Kidney (tissue), 14 donors: Measurements from ENCODE around the gene WRAP73. TPM values are rescaled to one million over a fixed set of nuclear protein-coding genes. Genes with fewer than 3 reads are reported as not detected.
A peak's percentile ranks its signal among the peaks of the same experiment; 100 is the strongest.

ENCODE experiments used
- DNase-seq, 5 donors: peaks; one replicate each; pipeline ENCODE4 v3.0.0-alpha.2; 2013 to 2020
- FAIRE-seq: peaks from 2 replicates; lab custom pipeline; 2012; peaks lifted over from hg19 to GRCh38; lab: Jason Lieb, UNC
- H3K27ac ChIP-seq, 2 donors: one replicate each; pipeline ENCODE4 v1.7.0; 2013; ENCODE audit warnings: low read depth in 2 of 2, low read length in 2 of 2, inconsistent platforms in 1 of 2
- H3K27me3 ChIP-seq: one replicate; pipeline ENCODE4 v1.7.1; 2013; ENCODE audit warnings: low read length, inconsistent platforms; ENCODE audit not compliant: control insufficient read depth, insufficient read depth
- H3K36me3 ChIP-seq, 3 donors: one replicate each; pipeline versions ENCODE4 v1.7.0 to v1.7.1; 2013; ENCODE audit warnings: low read length in 3 of 3, control low read depth in 1 of 3, inconsistent platforms in 1 of 3; ENCODE audit not compliant: insufficient read depth in 3 of 3, control insufficient read depth in 2 of 3
- H3K4me1 ChIP-seq, 3 donors: one replicate each; pipeline versions ENCODE4 v1.7.0 to v1.7.1; 2013; ENCODE audit warnings: low read length in 3 of 3, inconsistent platforms in 1 of 3, low read depth in 1 of 3; ENCODE audit not compliant: control insufficient read depth in 2 of 3, insufficient read depth in 2 of 3
- H3K4me3 ChIP-seq, 3 donors: one replicate each; pipeline versions ENCODE4 v1.7.0 to v1.8.1; 2013; ENCODE audit warnings: low read length in 3 of 3, control low read depth in 1 of 3, inconsistent platforms in 1 of 3
- H3K9ac ChIP-seq, 3 donors: one replicate each; pipeline versions ENCODE4 v1.7.0 to v1.7.1; 2013; ENCODE audit warnings: low read length in 3 of 3, control low read depth in 1 of 3, inconsistent platforms in 1 of 3
- H3K9me3 ChIP-seq, 3 donors: one replicate each; pipeline versions ENCODE4 v1.7.0 to v1.7.1; 2013; ENCODE audit warnings: low read length in 3 of 3, control low read depth in 1 of 3, inconsistent platforms in 1 of 3; ENCODE audit not compliant: control insufficient read depth in 2 of 3, insufficient read depth in 1 of 3
- intact Hi-C: fragments of 100-400 bp; cut with DNase I; formaldehyde crosslinking; loops from one replicate; pipeline ENCODE4 v1.11.1; 2022
- polyA plus RNA-seq: library from polyadenylated mRNA; stranded (reverse); fragments of 350-450 nt; fragmentation: Illumina TruSeq; extraction: RNeasy Lipid Tissue Mini Kit (QIAGEN cat#74804); gene quantifications from one replicate; pipeline ENCODE4 v1.2.3, GENCODE V29; 2014; ENCODE audit warnings: low read depth, low replicate concordance; ENCODE audit not compliant: insufficient read depth
- total RNA-seq: library from RNA; stranded (reverse); fragmentation: NEBNext Ultra II Directional; extraction: Animal tissue kit (Norgen Biotek cat#: 25700); gene quantifications from one replicate; pipeline ENCODE4 v1.2.1, GENCODE V29; 2021
- TF ChIP-seq, protein P1 (sequence below): IDR thresholded peaks from 3 replicates; pipeline ENCODE4 v1.5.1; 2012; ENCODE audit warnings: mild to moderate bottlenecking, moderate library complexity, borderline replicate concordance; ENCODE audit not compliant: insufficient read depth; ENCODE audit errors: extremely low read depth
- donor health status: control.
- donor health status: control.
- donor health status: control.
- donor health status: control.
- donor health status: control.
- donor health status: DM: yes; HTN: yes; CAD: no.
- donor health status: Normal renal cell carcinoma (clear cell type).

Gene WRAP73
- total and polyA plus RNA-seq, 2 donors from 2014 or later: 18.4 to 19.6 TPM

DNA sequence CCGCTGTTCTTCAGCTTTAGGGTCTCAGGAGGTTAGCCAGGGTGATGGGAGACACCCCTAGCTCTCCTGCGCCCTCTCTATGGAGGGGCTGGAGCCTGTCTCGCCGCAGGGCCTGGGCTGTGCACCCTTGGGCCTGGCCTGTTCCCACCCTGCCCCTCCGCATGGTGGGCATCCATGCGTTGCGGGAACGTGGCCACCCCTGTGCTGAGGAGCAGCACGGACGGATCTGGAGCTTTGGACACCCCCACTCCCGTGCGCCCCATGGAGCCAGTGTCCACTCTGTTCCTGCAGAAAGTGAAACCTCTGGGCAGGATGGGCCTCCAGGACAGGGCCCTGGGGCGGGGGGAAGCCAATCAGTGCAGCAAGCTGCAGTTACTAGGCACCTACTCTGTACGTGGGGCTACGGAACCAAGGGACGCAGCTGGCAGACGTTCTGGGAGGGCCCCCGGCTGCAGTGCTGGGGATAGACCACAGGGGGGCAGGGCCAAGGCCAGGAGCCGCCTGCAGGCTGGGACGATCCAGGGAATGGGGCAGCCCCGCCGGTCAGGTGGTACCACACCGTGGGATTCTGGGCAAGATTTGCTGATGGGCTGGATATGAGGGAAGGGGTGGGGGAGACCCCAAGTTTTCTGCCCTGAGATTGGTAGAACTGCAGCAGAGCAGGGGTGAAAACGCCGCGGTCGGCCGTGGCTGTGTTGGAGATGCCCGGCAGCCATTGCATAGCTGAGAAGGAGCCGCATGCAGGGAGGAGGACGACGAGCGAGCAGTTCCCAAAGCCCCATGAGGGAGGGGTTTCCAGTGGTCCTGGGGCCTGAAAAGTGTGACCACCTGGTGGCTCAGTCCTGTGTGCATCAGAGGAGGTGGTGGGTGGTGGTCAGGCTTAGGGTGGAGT is 45.7 kb upstream of the WRAP73 start:
- Histone ChIP-seq H3K9me3 (no peaks in the 10 kb centered on the region), H3K9ac (no peak overlapping the region), H3K36me3 (no peaks in the 10 kb centered on the region), H3K4me3 (no peak overlapping the region), H3K27ac (no peak overlapping the region), H3K4me1 (peaks cover 0 to 2% (median 0%) of the 10 kb centered on the region in 3 donors), H3K27me3 (no peaks in the 10 kb centered on the region)
- intact Hi-C loops: no loop called here
- DNase-seq (peak in 3 of 5 donors; percentile 43 to 50 (median 44)), FAIRE-seq (no peak)
- TF ChIP-seq, protein P1, sequence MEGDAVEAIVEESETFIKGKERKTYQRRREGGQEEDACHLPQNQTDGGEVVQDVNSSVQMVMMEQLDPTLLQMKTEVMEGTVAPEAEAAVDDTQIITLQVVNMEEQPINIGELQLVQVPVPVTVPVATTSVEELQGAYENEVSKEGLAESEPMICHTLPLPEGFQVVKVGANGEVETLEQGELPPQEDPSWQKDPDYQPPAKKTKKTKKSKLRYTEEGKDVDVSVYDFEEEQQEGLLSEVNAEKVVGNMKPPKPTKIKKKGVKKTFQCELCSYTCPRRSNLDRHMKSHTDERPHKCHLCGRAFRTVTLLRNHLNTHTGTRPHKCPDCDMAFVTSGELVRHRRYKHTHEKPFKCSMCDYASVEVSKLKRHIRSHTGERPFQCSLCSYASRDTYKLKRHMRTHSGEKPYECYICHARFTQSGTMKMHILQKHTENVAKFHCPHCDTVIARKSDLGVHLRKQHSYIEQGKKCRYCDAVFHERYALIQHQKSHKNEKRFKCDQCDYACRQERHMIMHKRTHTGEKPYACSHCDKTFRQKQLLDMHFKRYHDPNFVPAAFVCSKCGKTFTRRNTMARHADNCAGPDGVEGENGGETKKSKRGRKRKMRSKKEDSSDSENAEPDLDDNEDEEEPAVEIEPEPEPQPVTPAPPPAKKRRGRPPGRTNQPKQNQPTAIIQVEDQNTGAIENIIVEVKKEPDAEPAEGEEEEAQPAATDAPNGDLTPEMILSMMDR: peak; percentile 71

DNA sequence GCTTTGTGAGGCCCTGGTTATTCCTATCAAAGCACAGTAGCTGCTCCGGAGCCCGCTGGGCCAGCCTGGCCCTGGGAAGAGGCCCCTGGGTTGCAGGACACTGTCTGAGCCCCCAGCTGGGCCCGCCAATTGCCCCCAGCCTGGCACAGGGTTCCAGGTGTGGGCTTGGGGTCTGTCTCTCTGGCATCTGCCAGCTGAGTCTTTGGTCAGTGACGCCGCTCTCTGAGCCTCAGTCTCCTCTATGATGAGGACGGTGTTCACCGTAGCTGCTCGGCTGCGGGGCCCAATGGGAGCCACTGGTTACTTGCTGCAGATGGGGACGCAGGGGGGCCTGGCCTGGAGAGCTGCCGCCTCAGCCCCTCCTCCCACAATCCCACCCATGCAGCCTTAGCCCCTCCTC is 43.4 kb upstream of the WRAP73 start:
- H3K27me3 ChIP-seq: no peaks in the 10 kb centered on the region
- H3K36me3 ChIP-seq: no peaks in the 10 kb centered on the region
- H3K4me1 ChIP-seq: peaks cover 0 to 2% (median 0%) of the 10 kb centered on the region in 3 donors
- H3K9ac ChIP-seq: no peak overlapping the region
- H3K27ac ChIP-seq: no peak overlapping the region
- no peak overlapping the region for H3K4me3 ChIP-seq
- H3K9me3 ChIP-seq: no peaks in the 10 kb centered on the region
- TF ChIP-seq, protein P1: no peak
- DNase-seq (no peak), FAIRE-seq (no peak)
- intact Hi-C loops: no loop called here

DNA sequence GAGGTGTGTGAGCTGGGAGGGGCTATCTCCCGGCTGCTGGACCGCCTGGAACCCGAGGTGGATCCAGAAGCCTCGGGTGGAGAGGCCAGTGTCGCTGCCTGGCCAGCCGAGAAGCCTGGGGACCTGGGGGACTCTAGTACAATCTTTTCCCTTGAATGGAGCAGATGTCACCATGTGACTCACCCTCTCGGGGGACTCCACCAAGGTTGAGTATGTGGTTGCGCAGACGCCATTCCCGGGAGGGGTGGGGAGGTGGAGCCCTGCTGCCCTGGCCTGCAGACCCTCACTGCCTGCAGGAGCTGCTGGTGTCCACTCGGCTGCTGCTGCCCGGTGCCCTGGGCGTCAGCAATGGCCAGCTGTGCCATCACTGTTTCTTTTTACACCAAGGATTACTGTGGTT is 42.7 kb upstream of the WRAP73 start:
- H3K36me3 ChIP-seq: no peaks in the 10 kb centered on the region
- TF ChIP-seq, protein P1: no peak
- H3K27me3 ChIP-seq: no peaks in the 10 kb centered on the region
- peaks cover 0 to 2% (median 0%) of the 10 kb centered on the region in 3 donors for H3K4me1 ChIP-seq
- DNase-seq: no peak
- intact Hi-C loops: no loop called here
- FAIRE-seq: no peak
- H3K4me3 ChIP-seq: no peak overlapping the region
- no peaks in the 10 kb centered on the region for H3K9me3 ChIP-seq
- no peak overlapping the region for H3K27ac ChIP-seq
- H3K9ac ChIP-seq: no peak overlapping the region
